ENCODE measurements around the gene PRXL2C. TPM values are rescaled to one million over a fixed set of nuclear protein-coding genes. Genes with fewer than 3 reads are reported as not detected.
A peak's percentile ranks its signal among the peaks of the same experiment; 100 is the strongest.

PRXL2C gene
- total and polyA plus RNA-seq, 2 of the 13 experiments (the other 11 are each of a cell fraction or from before 2014, with no cell fraction given): 11.0 to 13.2 TPM

DNA sequence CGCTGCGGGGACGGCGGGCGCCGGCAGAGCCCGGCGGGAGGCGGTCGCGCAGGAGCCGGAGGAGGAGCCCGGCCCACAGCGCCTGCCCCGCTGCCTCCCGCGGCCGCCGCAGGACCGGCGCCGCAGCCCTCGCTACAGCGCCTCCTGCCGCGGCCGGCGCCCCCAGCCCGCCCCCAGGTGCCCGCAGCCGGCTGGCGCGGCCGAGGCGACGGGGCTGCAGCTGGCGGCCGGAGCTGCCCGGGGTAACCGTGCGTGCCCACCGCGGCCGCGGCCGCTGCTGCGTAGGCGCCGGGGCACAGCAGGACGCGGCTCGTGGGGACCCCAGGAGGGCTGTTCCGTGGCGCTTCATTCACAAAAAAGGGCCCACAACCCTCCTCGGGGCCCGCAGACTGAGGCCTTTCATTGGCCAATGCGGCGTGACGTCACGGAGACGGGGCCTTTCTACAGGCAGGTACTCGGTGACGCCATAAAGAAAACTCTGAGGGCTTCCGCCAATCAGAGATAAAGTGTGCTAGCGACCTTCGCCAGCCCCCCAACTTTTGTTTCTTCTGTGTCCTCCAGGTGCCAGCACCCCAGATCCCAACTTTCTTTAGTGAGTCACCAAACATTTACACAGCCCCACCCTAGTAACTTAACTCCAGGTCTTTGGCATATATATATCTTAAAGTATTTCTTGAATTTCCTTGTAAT lies 35.5 kb downstream of the PRXL2C start, which contains the start of gene CDC14B (continued):
- TF ChIP-seq, protein P1, sequence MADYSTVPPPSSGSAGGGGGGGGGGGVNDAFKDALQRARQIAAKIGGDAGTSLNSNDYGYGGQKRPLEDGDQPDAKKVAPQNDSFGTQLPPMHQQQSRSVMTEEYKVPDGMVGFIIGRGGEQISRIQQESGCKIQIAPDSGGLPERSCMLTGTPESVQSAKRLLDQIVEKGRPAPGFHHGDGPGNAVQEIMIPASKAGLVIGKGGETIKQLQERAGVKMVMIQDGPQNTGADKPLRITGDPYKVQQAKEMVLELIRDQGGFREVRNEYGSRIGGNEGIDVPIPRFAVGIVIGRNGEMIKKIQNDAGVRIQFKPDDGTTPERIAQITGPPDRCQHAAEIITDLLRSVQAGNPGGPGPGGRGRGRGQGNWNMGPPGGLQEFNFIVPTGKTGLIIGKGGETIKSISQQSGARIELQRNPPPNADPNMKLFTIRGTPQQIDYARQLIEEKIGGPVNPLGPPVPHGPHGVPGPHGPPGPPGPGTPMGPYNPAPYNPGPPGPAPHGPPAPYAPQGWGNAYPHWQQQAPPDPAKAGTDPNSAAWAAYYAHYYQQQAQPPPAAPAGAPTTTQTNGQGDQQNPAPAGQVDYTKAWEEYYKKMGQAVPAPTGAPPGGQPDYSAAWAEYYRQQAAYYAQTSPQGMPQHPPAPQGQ (CRISPR knock-in tag; IDR thresholded peaks at IDR 0.05; ENCODE audit: borderline replicate concordance): no peak
- TF ChIP-seq, protein P2, sequence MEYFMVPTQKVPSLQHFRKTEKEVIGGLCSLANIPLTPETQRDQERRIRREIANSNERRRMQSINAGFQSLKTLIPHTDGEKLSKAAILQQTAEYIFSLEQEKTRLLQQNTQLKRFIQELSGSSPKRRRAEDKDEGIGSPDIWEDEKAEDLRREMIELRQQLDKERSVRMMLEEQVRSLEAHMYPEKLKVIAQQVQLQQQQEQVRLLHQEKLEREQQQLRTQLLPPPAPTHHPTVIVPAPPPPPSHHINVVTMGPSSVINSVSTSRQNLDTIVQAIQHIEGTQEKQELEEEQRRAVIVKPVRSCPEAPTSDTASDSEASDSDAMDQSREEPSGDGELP (IDR thresholded peaks at IDR 0.05; ENCODE audit: borderline replicate concordance, low read depth): no peak
- TF ChIP-seq CBX1 (IDR thresholded peaks at IDR 0.05; ENCODE audit: low read depth) (no peak), SNAI1 (CRISPR knock-in tag; IDR thresholded peaks at IDR 0.05; ENCODE audit: borderline replicate concordance) (no peak), ZNF891 (CRISPR knock-in tag; IDR thresholded peaks at IDR 0.05) (peak; percentile 46; the same call in 1 of the 2 replicates), CREB1 (IDR thresholded peaks at IDR 0.05) (peak; percentile 100), CREB1 (CRISPR knock-in tag; IDR thresholded peaks at IDR 0.05) (peak; percentile 95), ZNF766 (CRISPR knock-in tag; IDR thresholded peaks at IDR 0.05; ENCODE audit: borderline replicate concordance) (no peak), TGIF2 (CRISPR knock-in tag; IDR thresholded peaks at IDR 0.05) (no peak), ZNF792 (CRISPR knock-in tag; IDR thresholded peaks at IDR 0.05) (no peak), MATR3 (CRISPR knock-in tag; IDR thresholded peaks at IDR 0.05) (no peak)
- TF ChIP-seq, protein P3, sequence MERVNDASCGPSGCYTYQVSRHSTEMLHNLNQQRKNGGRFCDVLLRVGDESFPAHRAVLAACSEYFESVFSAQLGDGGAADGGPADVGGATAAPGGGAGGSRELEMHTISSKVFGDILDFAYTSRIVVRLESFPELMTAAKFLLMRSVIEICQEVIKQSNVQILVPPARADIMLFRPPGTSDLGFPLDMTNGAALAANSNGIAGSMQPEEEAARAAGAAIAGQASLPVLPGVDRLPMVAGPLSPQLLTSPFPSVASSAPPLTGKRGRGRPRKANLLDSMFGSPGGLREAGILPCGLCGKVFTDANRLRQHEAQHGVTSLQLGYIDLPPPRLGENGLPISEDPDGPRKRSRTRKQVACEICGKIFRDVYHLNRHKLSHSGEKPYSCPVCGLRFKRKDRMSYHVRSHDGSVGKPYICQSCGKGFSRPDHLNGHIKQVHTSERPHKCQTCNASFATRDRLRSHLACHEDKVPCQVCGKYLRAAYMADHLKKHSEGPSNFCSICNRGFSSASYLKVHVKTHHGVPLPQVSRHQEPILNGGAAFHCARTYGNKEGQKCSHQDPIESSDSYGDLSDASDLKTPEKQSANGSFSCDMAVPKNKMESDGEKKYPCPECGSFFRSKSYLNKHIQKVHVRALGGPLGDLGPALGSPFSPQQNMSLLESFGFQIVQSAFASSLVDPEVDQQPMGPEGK (CRISPR knock-in tag; IDR thresholded peaks at IDR 0.05): no peak; the same call in 1 of the 2 replicates
- TF ChIP-seq, protein P4, sequence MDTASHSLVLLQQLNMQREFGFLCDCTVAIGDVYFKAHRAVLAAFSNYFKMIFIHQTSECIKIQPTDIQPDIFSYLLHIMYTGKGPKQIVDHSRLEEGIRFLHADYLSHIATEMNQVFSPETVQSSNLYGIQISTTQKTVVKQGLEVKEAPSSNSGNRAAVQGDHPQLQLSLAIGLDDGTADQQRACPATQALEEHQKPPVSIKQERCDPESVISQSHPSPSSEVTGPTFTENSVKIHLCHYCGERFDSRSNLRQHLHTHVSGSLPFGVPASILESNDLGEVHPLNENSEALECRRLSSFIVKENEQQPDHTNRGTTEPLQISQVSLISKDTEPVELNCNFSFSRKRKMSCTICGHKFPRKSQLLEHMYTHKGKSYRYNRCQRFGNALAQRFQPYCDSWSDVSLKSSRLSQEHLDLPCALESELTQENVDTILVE (CRISPR knock-in tag; IDR thresholded peaks at IDR 0.05): no peak
- TF ChIP-seq, protein P5, sequence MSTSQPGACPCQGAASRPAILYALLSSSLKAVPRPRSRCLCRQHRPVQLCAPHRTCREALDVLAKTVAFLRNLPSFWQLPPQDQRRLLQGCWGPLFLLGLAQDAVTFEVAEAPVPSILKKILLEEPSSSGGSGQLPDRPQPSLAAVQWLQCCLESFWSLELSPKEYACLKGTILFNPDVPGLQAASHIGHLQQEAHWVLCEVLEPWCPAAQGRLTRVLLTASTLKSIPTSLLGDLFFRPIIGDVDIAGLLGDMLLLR (CRISPR knock-in tag; IDR thresholded peaks at IDR 0.05): no peak
- TF ChIP-seq, protein P6, sequence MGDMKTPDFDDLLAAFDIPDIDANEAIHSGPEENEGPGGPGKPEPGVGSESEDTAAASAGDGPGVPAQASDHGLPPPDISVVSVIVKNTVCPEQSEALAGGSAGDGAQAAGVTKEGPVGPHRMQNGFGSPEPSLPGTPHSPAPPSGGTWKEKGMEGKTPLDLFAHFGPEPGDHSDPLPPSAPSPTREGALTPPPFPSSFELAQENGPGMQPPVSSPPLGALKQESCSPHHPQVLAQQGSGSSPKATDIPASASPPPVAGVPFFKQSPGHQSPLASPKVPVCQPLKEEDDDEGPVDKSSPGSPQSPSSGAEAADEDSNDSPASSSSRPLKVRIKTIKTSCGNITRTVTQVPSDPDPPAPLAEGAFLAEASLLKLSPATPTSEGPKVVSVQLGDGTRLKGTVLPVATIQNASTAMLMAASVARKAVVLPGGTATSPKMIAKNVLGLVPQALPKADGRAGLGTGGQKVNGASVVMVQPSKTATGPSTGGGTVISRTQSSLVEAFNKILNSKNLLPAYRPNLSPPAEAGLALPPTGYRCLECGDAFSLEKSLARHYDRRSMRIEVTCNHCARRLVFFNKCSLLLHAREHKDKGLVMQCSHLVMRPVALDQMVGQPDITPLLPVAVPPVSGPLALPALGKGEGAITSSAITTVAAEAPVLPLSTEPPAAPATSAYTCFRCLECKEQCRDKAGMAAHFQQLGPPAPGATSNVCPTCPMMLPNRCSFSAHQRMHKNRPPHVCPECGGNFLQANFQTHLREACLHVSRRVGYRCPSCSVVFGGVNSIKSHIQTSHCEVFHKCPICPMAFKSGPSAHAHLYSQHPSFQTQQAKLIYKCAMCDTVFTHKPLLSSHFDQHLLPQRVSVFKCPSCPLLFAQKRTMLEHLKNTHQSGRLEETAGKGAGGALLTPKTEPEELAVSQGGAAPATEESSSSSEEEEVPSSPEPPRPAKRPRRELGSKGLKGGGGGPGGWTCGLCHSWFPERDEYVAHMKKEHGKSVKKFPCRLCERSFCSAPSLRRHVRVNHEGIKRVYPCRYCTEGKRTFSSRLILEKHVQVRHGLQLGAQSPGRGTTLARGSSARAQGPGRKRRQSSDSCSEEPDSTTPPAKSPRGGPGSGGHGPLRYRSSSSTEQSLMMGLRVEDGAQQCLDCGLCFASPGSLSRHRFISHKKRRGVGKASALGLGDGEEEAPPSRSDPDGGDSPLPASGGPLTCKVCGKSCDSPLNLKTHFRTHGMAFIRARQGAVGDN (CRISPR knock-in tag; IDR thresholded peaks at IDR 0.05): peak; percentile 57; the same call in 1 of the 2 replicates
- TF ChIP-seq, protein P7, sequence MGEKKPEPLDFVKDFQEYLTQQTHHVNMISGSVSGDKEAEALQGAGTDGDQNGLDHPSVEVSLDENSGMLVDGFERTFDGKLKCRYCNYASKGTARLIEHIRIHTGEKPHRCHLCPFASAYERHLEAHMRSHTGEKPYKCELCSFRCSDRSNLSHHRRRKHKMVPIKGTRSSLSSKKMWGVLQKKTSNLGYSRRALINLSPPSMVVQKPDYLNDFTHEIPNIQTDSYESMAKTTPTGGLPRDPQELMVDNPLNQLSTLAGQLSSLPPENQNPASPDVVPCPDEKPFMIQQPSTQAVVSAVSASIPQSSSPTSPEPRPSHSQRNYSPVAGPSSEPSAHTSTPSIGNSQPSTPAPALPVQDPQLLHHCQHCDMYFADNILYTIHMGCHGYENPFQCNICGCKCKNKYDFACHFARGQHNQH (CRISPR knock-in tag; IDR thresholded peaks at IDR 0.05): no peak
